ENCODE data around the gene KIF14. TPM values are rescaled to one million over a fixed set of nuclear protein-coding genes. Genes with fewer than 3 reads are reported as not detected.

KIF14 gene
- total and polyA plus RNA-seq, 2 experiments from 2014 or later: 13.3 to 23.2 TPM

DNA sequence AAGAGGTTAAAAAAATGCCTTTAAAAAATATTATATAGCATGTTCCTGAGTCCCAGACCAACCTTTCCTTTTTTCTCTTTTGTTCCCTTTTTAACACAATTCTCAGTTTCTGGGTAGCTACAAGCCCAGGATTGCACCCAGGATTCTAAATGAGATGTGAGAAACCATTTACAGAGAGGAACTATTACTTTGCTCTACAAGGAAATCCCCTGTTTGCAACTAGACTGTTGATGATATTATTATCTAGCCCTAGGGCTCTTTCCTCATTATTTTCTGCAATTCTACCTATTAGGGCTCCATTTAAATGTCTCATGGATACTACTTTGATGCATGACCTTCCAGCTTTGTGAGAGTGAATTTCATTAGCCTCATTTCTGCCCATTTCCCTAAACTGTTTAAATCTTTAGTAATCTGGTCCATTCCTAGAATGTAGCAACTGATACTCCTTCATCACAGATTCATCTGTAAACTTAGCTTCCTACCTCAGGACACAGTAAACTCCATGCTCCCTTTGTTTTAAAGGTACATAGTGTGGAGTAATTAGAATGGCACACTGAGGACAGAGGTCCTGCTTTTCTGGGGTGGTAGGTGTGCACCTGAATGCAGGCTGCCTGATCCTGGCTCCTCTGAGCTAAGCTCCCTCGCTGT, 7.1 kb upstream of the KIF14 start (continued):
- TF ChIP-seq ZNF462 (CRISPR knock-in tag; IDR thresholded peaks at IDR 0.05) (no peak), JUNB (IDR thresholded peaks at IDR 0.05; ENCODE audit: unreplicated experiment) (no peak), ZNF114 (CRISPR knock-in tag; IDR thresholded peaks at IDR 0.05) (no peak), CTCF (conservative IDR thresholded peaks at IDR 0.05; ENCODE audit: low read depth in 2 of 2) (no peak)

DNA sequence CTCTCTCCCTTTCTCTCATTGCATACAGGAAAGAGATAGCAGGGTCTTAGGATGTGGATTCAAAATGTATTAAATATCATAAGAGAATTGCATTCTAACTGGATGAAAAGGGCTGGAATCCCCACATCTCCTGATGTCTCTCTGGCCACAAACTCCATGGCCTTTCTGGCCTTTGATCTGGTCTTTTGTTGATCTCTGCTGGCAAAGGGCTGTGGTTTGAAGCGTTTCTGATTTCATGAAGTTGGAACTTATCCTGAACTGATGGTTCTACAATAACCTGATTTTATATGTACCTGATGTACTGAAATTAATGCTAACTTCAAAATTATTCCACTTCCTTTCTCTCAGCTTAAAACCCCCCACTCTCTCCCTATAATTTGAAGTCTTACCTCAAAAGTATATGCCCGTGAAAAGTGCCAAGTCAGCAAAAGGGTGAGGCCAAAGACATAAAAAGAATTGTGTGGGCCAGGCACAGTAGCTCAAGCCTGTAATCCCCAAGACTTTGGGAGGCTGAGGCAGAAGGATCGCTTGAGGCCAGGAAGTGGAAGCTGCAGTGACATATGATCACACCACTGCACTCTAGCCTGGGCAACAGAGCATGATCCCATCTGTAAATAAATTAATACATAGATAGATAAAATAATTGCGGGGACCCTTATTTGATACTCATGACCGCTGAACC, 6.4 kb upstream of the KIF14 start:
- no peak for DNase-seq (ENCODE audit: low spot score)
- Histone ChIP-seq H3K36me3 (ENCODE audit: insufficient read depth) (no peaks in the 10 kb centered on the region), H3F3A (replicated peaks; ENCODE audit: low read depth) (no peaks in the 10 kb centered on the region), H2AFZ (peak overlapping the region; percentile 29; the same call in 1 of the 2 replicates), H3K27me3 (ENCODE audit: insufficient read depth) (no peaks in the 10 kb centered on the region), H3K4me2 (no peak overlapping the region), H3K9me2 (ENCODE audit: insufficient read depth) (no peaks in the 10 kb centered on the region), H3K79me2 (replicated peaks; ENCODE audit: insufficient read depth) (no peaks in the 10 kb centered on the region), H4K20me1 (replicated peaks; ENCODE audit: insufficient read depth) (no peaks in the 10 kb centered on the region), H3K4me1 (ENCODE audit: insufficient read depth) (no peaks in the 10 kb centered on the region; the same call in 1 of the 2 replicates), H3K4me3 (no peak overlapping the region), H3K27ac (ENCODE audit: low read depth) (no peak overlapping the region)
- Mint-ChIP-seq H3K4me1 (peaks cover 13% of the 10 kb centered on the region), H3K27ac (no peak overlapping the region), H3K27me3 (ENCODE audit: insufficient read depth, low read depth, poor library complexity) (peaks cover 4% of the 10 kb centered on the region), H3K4me3 (no peak overlapping the region), H3K9me3 (no peaks in the 10 kb centered on the region; the same call in 2 of the 3 replicates), H3K36me3 (ENCODE audit: low read depth) (no peaks in the 10 kb centered on the region)
- ATAC-seq: no peak
- TF ChIP-seq CREB1 (CRISPR knock-in tag; IDR thresholded peaks at IDR 0.05; ENCODE audit: low read depth) (no peak), POLR2AphosphoS5 (IDR thresholded peaks at IDR 0.05; ENCODE audit: low read depth) (no peak), ZNF331 (CRISPR knock-in tag; IDR thresholded peaks at IDR 0.05; ENCODE audit: low read depth) (no peak), NANOG (IDR thresholded peaks at IDR 0.05; ENCODE audit: borderline replicate concordance) (no peak), CTCF (conservative IDR thresholded peaks at IDR 0.05; ENCODE audit: low read depth in 2 of 2) (no peak), EZH2 (IDR thresholded peaks at IDR 0.05; ENCODE audit: low read depth, unreplicated experiment) (no peak)
- TF ChIP-seq, protein P1, sequence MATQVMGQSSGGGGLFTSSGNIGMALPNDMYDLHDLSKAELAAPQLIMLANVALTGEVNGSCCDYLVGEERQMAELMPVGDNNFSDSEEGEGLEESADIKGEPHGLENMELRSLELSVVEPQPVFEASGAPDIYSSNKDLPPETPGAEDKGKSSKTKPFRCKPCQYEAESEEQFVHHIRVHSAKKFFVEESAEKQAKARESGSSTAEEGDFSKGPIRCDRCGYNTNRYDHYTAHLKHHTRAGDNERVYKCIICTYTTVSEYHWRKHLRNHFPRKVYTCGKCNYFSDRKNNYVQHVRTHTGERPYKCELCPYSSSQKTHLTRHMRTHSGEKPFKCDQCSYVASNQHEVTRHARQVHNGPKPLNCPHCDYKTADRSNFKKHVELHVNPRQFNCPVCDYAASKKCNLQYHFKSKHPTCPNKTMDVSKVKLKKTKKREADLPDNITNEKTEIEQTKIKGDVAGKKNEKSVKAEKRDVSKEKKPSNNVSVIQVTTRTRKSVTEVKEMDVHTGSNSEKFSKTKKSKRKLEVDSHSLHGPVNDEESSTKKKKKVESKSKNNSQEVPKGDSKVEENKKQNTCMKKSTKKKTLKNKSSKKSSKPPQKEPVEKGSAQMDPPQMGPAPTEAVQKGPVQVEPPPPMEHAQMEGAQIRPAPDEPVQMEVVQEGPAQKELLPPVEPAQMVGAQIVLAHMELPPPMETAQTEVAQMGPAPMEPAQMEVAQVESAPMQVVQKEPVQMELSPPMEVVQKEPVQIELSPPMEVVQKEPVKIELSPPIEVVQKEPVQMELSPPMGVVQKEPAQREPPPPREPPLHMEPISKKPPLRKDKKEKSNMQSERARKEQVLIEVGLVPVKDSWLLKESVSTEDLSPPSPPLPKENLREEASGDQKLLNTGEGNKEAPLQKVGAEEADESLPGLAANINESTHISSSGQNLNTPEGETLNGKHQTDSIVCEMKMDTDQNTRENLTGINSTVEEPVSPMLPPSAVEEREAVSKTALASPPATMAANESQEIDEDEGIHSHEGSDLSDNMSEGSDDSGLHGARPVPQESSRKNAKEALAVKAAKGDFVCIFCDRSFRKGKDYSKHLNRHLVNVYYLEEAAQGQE (IDR thresholded peaks at IDR 0.05; ENCODE audit: unreplicated experiment): no peak

Data from GM23338 (cell line).